SU-DHL-6 (cell line): ENCODE data around the gene CPNE8.

Source experiments
- H2AFZ ChIP-seq: fragments of 200-600 bp; sonication (generic); 2 replicates; pipeline ENCODE4 v1.6.1; 2014; ENCODE audit warnings: low read depth, mild to moderate bottlenecking, moderate library complexity, mixed read lengths, antibody characterized with exemption, low read length; ENCODE audit not compliant: severe bottlenecking
- H3F3A ChIP-seq: fragments of 200-600 bp; shearing (Covaris generic); 2 replicates; pipeline ENCODE4 v1.6.0; 2016; ENCODE audit warnings: antibody characterized with exemption, mild to moderate bottlenecking; ENCODE audit not compliant: insufficient read depth
- H3K27ac ChIP-seq: fragments of 200-600 bp; sonication (generic); 2 replicates; pipeline ENCODE4 v1.5.1; 2016; ENCODE audit warnings: low read depth, mild to moderate bottlenecking, low read length, moderate library complexity, mixed read lengths
- H3K27me3 ChIP-seq: fragments of 200-600 bp; sonication (generic), shearing (Covaris generic); 2 replicates; pipeline ENCODE4 v1.6.0; 2014; ENCODE audit warnings: mild to moderate bottlenecking, low read length
- H3K36me3 ChIP-seq: fragments of 200-600 bp; sonication (generic); 2 replicates; pipeline ENCODE4 v1.6.1; 2014; ENCODE audit warnings: mild to moderate bottlenecking, low read length, mixed read lengths
- H3K4me2 ChIP-seq: fragments of 300-600, 200-600 bp; shearing (Covaris generic), sonication (generic); 2 replicates; pipeline ENCODE4 v1.6.0; 2014; ENCODE audit warnings: low read length, low read depth, mild to moderate bottlenecking; ENCODE audit not compliant: poor library complexity, severe bottlenecking
- H3K4me3 ChIP-seq: fragments of 200-600 bp; sonication (generic); 2 replicates; pipeline ENCODE4 v1.5.1; 2014; ENCODE audit warnings: antibody characterized with exemption, low read length, mild to moderate bottlenecking, mixed read lengths; ENCODE audit not compliant: insufficient read depth, poor library complexity, severe bottlenecking
- H3K79me2 ChIP-seq: fragments of 200-600 bp; sonication (generic); 2 replicates; pipeline ENCODE4 v1.6.1; 2014; ENCODE audit warnings: mild to moderate bottlenecking, low read length, moderate library complexity; ENCODE audit not compliant: insufficient read depth
- H3K9ac ChIP-seq: fragments of 200-600 bp; sonication (generic); 2 replicates; pipeline ENCODE4 v1.7.0; 2014; ENCODE audit warnings: mild to moderate bottlenecking, low read length
- H3K9me2 ChIP-seq: fragments of 200-600 bp; sonication (generic); replicated peaks from 2 replicates; pipeline ENCODE4 v1.6.1; 2014; ENCODE audit warnings: low read length; ENCODE audit not compliant: insufficient read depth
- H3K9me3 ChIP-seq: fragments of 200-600 bp; sonication (generic); 2 replicates; pipeline ENCODE4 v1.6.1; 2014; ENCODE audit warnings: low read length, mixed read lengths; ENCODE audit not compliant: insufficient read depth
- H4K20me1 ChIP-seq: fragments of 200-600 bp; sonication (generic); 2 replicates; pipeline ENCODE4 v1.6.1; 2014; ENCODE audit warnings: low read depth, mild to moderate bottlenecking, antibody characterized with exemption, low read length, moderate library complexity, mixed read lengths
- CTCF ChIP-seq: fragments of 200-600 bp; sonication (generic); IDR thresholded peaks from one replicate; pipeline ENCODE4 v1.5.1; 2017; ENCODE audit warnings: antibody characterized with exemption, mild to moderate bottlenecking, low read length, moderate library complexity; ENCODE audit not compliant: insufficient read depth, poor library complexity, severe bottlenecking
- EZH2phosphoT487 ChIP-seq: fragments of 200-600 bp; sonication (generic), shearing (Covaris generic); conservative IDR thresholded peaks from 2 replicates; pipeline ENCODE4 v1.6.1; 2018; ENCODE audit warnings: mild to moderate bottlenecking, antibody characterized with exemption, low read length, moderate library complexity, mixed read lengths

Gene CPNE8

GRCh38 chr12:38883629-38884134, 21.7 kb downstream of the CPNE8 start:
- TF ChIP-seq CTCF (no peak), EZH2phosphoT487 (no peak)
- Histone ChIP-seq H3K36me3 (no peaks in the 10 kb centered on the region), H3K79me2 (no peaks in the 10 kb centered on the region), H3K9ac (no peak overlapping the region), H3F3A (no peaks in the 10 kb centered on the region), H3K27ac (no peak overlapping the region), H3K4me3 (no peak overlapping the region), H3K4me2 (no peak overlapping the region), H3K9me2 (no peaks in the 10 kb centered on the region), H3K27me3 (no peaks in the 10 kb centered on the region), H2AFZ (no peak overlapping the region), H4K20me1 (no peaks in the 10 kb centered on the region), H3K9me3 (no peaks in the 10 kb centered on the region)

GRCh38 chr12:38880288-38880687, 25.1 kb downstream of the CPNE8 start:
- no peaks in the 10 kb centered on the region for H3K9me2 ChIP-seq
- no peaks in the 10 kb centered on the region for H3K79me2 ChIP-seq
- H3K9ac ChIP-seq = no peak overlapping the region
- no peaks in the 10 kb centered on the region for H3K9me3 ChIP-seq
- no peak overlapping the region for H3K27ac ChIP-seq
- H3F3A ChIP-seq = no peaks in the 10 kb centered on the region
- H2AFZ ChIP-seq = no peak overlapping the region
- no peaks in the 10 kb centered on the region for H3K27me3 ChIP-seq
- no peak overlapping the region for H3K4me2 ChIP-seq
- TF ChIP-seq EZH2phosphoT487 (no peak), CTCF (no peak)
- no peak overlapping the region for H3K4me3 ChIP-seq
- no peaks in the 10 kb centered on the region for H4K20me1 ChIP-seq
- no peaks in the 10 kb centered on the region for H3K36me3 ChIP-seq

- Histone ChIP-seq H2AFZ (no peak overlapping the region), H3K27ac (no peak overlapping the region), H3K27me3 (no peaks in the 10 kb centered on the region), H3F3A (no peaks in the 10 kb centered on the region), H3K36me3 (no peaks in the 10 kb centered on the region), H3K9me3 (no peaks in the 10 kb centered on the region), H3K4me3 (no peak overlapping the region), H3K9ac (no peak overlapping the region), H3K9me2 (no peaks in the 10 kb centered on the region), H3K79me2 (no peaks in the 10 kb centered on the region), H3K4me2 (no peak overlapping the region), H4K20me1 (no peaks in the 10 kb centered on the region)
- TF ChIP-seq EZH2phosphoT487 (no peak), CTCF (no peak)
These were observed 26.4 kb downstream of the CPNE8 start for GRCh38 chr12:38878986-38879385.

- Histone ChIP-seq H3K27me3 (no peaks in the 10 kb centered on the region), H3K9ac (no peak overlapping the region), H2AFZ (no peak overlapping the region), H3K4me3 (no peak overlapping the region), H3K36me3 (no peaks in the 10 kb centered on the region), H3K27ac (no peak overlapping the region), H3K9me2 (no peaks in the 10 kb centered on the region), H3F3A (no peaks in the 10 kb centered on the region), H3K9me3 (no peaks in the 10 kb centered on the region), H3K4me2 (no peak overlapping the region), H3K79me2 (no peaks in the 10 kb centered on the region), H4K20me1 (no peaks in the 10 kb centered on the region)
- TF ChIP-seq EZH2phosphoT487 (no peak), CTCF (no peak)
These were observed 27.1 kb downstream of the CPNE8 start for GRCh38 chr12:38878333-38878705.
